MM.1S (cell line): ENCODE data around the gene TCF7L2.

Experiments used
- DNase-seq: peaks from one replicate; pipeline ENCODE4 v3.0.0-alpha.2; 2015
- H2AFZ ChIP-seq: fragments of 300-600 bp; sonication (generic); 2 replicates; pipeline ENCODE4 v1.6.0; 2016; ENCODE audit warnings: antibody characterized with exemption, low read length
- H3F3A ChIP-seq: fragments of 300-600 bp; sonication (generic); 2 replicates; pipeline ENCODE4 v1.6.1; 2016; ENCODE audit warnings: mild to moderate bottlenecking, antibody characterized with exemption, low read length, moderate library complexity, mixed read lengths; ENCODE audit not compliant: insufficient read depth
- H3K27ac ChIP-seq: fragments of 300-600 bp; sonication (generic); 2 replicates; pipeline ENCODE4 v1.5.1; 2016; ENCODE audit warnings: mild to moderate bottlenecking, low read length
- H3K27me3 ChIP-seq: fragments of 300-600 bp; sonication (generic); replicated peaks from 2 replicates; pipeline ENCODE4 v1.6.0; 2016; ENCODE audit warnings: low read length; ENCODE audit not compliant: insufficient read depth
- H3K36me3 ChIP-seq: fragments of 300-600 bp; sonication (generic); replicated peaks from 2 replicates; pipeline ENCODE4 v1.6.1; 2016; ENCODE audit warnings: mild to moderate bottlenecking, low read length, mixed read lengths; ENCODE audit not compliant: insufficient read depth
- H3K4me1 ChIP-seq: fragments of 300-600 bp; sonication (generic); 2 replicates; pipeline ENCODE4 v1.6.1; 2016; ENCODE audit warnings: low read length, mixed read lengths
- H3K4me2 ChIP-seq: fragments of 300-600 bp; sonication (generic); 2 replicates; pipeline ENCODE4 v1.6.0; 2016; ENCODE audit warnings: low read depth, low read length
- H3K4me3 ChIP-seq: fragments of 300-600 bp; sonication (generic); 2 replicates; pipeline ENCODE4 v1.5.1; 2016; ENCODE audit warnings: low read length, mixed read lengths
- H3K79me2 ChIP-seq: fragments of 300-600 bp; sonication (generic); 2 replicates; pipeline ENCODE4 v1.6.1; 2016; ENCODE audit warnings: mixed run types, low read length, mixed read lengths
- H3K9ac ChIP-seq: fragments of 300-600 bp; sonication (generic); 2 replicates; pipeline ENCODE4 v1.6.1; 2016; ENCODE audit warnings: low read length, mixed read lengths
- H3K9me2 ChIP-seq: fragments of 300-600 bp; sonication (generic); replicated peaks from 2 replicates; pipeline ENCODE4 v1.6.1; 2016; ENCODE audit warnings: mild to moderate bottlenecking, low read length, mixed read lengths; ENCODE audit not compliant: insufficient read depth
- H3K9me3 ChIP-seq: fragments of 300-600 bp; sonication (generic); replicated peaks from 2 replicates; pipeline ENCODE4 v1.6.1; 2016; ENCODE audit warnings: mild to moderate bottlenecking, low read length, mixed read lengths; ENCODE audit not compliant: insufficient read depth
- H4K20me1 ChIP-seq: fragments of 300-600 bp; sonication (generic); 2 replicates; pipeline ENCODE4 v1.6.1; 2016; ENCODE audit warnings: mild to moderate bottlenecking, low read length, moderate library complexity, mixed read lengths; ENCODE audit not compliant: insufficient read depth
- EZH2 ChIP-seq: fragments of 300-600 bp; sonication (generic); optimal IDR thresholded peaks from 2 replicates; pipeline ENCODE3; 2017; ENCODE audit warnings: low read depth, mild to moderate bottlenecking, antibody characterized with exemption, low read length, mixed read lengths
- EZH2phosphoT487 ChIP-seq: fragments of 300-600 bp; sonication (generic); IDR thresholded peaks from 2 replicates; pipeline ENCODE4 v1.6.1; 2018; ENCODE audit warnings: antibody characterized with exemption, low read length
- TF ChIP-seq, protein P1 (sequence below): fragments of 300-600 bp; sonication (generic); IDR thresholded peaks from 2 replicates; pipeline ENCODE4 v1.5.1; 2016; ENCODE audit warnings: antibody characterized with exemption, low read length, mixed read lengths

TCF7L2 gene

DNA sequence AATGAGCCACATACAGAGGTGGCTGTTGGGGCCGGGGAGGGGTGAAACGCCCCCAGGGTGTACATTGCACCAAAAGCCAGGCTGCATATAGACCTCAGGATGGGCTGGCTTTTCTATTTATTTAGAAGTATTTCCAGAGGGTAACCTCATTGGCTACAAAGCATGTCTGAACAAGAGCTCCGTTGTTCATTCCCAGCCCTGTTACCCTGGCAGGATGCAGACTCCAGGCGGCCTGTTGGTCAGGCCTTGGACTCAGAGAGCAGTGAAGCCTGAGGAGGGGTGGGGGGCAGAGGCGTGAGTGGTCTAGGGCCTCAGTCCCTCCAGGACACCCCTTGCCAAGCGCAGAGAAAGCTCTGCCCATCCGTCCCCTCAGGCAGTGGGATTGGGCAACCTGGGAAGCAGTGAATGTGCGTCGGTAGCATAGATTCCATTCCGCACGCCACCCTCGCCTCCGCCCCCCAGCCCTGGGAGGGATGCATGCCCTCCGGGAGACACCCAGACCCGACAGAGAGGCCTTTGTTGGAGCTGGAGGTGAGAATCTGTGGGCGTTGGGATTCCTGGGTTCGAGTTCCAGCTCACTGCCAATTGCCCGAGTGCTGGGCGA is 41.9 kb downstream of the TCF7L2 start:
- H3F3A ChIP-seq = no peaks in the 10 kb centered on the region
- no peak overlapping the region for H2AFZ ChIP-seq
- peaks cover 93% of the 10 kb centered on the region for H3K27me3 ChIP-seq
- no peaks in the 10 kb centered on the region for H3K9me2 ChIP-seq
- TF ChIP-seq, protein P1, sequence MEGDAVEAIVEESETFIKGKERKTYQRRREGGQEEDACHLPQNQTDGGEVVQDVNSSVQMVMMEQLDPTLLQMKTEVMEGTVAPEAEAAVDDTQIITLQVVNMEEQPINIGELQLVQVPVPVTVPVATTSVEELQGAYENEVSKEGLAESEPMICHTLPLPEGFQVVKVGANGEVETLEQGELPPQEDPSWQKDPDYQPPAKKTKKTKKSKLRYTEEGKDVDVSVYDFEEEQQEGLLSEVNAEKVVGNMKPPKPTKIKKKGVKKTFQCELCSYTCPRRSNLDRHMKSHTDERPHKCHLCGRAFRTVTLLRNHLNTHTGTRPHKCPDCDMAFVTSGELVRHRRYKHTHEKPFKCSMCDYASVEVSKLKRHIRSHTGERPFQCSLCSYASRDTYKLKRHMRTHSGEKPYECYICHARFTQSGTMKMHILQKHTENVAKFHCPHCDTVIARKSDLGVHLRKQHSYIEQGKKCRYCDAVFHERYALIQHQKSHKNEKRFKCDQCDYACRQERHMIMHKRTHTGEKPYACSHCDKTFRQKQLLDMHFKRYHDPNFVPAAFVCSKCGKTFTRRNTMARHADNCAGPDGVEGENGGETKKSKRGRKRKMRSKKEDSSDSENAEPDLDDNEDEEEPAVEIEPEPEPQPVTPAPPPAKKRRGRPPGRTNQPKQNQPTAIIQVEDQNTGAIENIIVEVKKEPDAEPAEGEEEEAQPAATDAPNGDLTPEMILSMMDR = no peak
- TF ChIP-seq EZH2phosphoT487 (no peak), EZH2 (no peak)
- H3K27ac ChIP-seq = no peak overlapping the region
- H3K4me1 ChIP-seq = no peaks in the 10 kb centered on the region
- no peak overlapping the region for H3K9ac ChIP-seq
- no peaks in the 10 kb centered on the region for H3K79me2 ChIP-seq
- no peak for DNase-seq
- no peaks in the 10 kb centered on the region for H3K9me3 ChIP-seq
- H4K20me1 ChIP-seq = no peaks in the 10 kb centered on the region
- H3K36me3 ChIP-seq = no peaks in the 10 kb centered on the region
- no peak overlapping the region for H3K4me3 ChIP-seq
- no peak overlapping the region for H3K4me2 ChIP-seq

DNA sequence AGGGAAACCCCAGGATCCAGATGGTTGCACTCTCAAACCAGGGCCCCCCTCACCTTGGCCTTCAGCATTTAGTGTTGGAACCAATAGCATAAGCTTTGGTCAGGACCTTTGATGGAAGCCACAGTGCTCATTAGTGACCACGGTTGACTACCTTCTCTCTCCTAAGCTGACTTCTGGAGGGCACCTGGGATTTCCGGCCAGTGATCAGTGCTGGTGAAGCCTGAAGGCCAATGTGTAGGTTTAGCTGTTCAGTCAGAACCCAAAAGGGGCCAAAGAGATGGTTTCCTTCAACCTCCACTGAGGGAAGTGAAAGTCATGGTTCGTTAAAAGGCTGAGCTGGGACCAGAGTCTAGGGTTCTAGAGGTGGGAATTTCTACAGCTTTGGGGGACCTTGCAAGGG is 46.4 kb downstream of the TCF7L2 start:
- TF ChIP-seq, protein P1 = no peak
- TF ChIP-seq EZH2 = no peak
- no peak for TF ChIP-seq EZH2phosphoT487
- H3K9me3 ChIP-seq = no peaks in the 10 kb centered on the region
- no peak overlapping the region for H3K27ac ChIP-seq

DNA sequence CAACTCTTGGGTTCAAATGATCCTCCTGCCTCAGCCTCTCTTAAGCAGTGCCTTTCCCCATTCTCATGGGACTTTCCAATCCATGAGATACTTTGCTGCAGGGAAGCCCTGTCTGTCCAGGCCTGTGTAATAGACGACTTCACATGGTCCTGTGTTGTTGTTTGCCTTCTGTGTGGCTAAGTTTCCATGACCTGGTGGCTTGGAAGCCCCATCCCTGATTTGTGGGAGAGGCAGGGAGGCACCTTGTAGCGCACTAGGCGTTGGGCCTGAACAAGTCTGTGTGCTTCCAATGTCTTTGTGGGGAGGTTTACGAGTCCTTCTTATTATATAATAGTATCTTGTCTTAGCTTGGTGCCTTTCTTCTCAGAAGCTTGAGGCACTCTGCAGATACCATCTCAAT is 49.1 kb downstream of the TCF7L2 start:
- no peak overlapping the region for H3K27ac ChIP-seq
- no peaks in the 10 kb centered on the region for H3K4me1 ChIP-seq
- H3K4me2 ChIP-seq = no peak overlapping the region
- peaks cover 80% of the 10 kb centered on the region for H3K27me3 ChIP-seq
- H3F3A ChIP-seq = no peaks in the 10 kb centered on the region
- no peak for DNase-seq
- no peak overlapping the region for H3K4me3 ChIP-seq
- no peaks in the 10 kb centered on the region for H3K9me2 ChIP-seq
- no peaks in the 10 kb centered on the region for H3K79me2 ChIP-seq
- no peaks in the 10 kb centered on the region for H3K36me3 ChIP-seq
- no peak for TF ChIP-seq EZH2
- TF ChIP-seq, protein P1 = no peak
- TF ChIP-seq EZH2phosphoT487 = no peak
- no peak overlapping the region for H2AFZ ChIP-seq
- no peaks in the 10 kb centered on the region for H3K9me3 ChIP-seq
- H3K9ac ChIP-seq = no peak overlapping the region
- H4K20me1 ChIP-seq = no peaks in the 10 kb centered on the region

More for the DNA sequence above, 46.4 kb downstream of the TCF7L2 start:
- Histone ChIP-seq H4K20me1 (no peaks in the 10 kb centered on the region), H3K27me3 (peaks cover 82% of the 10 kb centered on the region), H3K9ac (no peak overlapping the region), H3K4me3 (no peak overlapping the region), H3K36me3 (no peaks in the 10 kb centered on the region), H3K4me1 (no peaks in the 10 kb centered on the region), H3F3A (no peaks in the 10 kb centered on the region), H2AFZ (no peak overlapping the region), H3K9me2 (no peaks in the 10 kb centered on the region), H3K79me2 (no peaks in the 10 kb centered on the region), H3K4me2 (no peak overlapping the region)
- no peak for DNase-seq
